NT2/D1 (cell line): ENCODE data around the gene PIK3C2B.

Source experiments
- YY1 ChIP-seq: IDR thresholded peaks from 2 replicates; pipeline ENCODE4 v1.6.1; 2011; ENCODE audit not compliant: insufficient read length, insufficient read depth
- ZNF274 ChIP-seq: IDR thresholded peaks from 2 replicates; pipeline ENCODE4 v1.6.1; 2011; ENCODE audit warnings: mild to moderate bottlenecking, low read depth, low read length

DNA sequence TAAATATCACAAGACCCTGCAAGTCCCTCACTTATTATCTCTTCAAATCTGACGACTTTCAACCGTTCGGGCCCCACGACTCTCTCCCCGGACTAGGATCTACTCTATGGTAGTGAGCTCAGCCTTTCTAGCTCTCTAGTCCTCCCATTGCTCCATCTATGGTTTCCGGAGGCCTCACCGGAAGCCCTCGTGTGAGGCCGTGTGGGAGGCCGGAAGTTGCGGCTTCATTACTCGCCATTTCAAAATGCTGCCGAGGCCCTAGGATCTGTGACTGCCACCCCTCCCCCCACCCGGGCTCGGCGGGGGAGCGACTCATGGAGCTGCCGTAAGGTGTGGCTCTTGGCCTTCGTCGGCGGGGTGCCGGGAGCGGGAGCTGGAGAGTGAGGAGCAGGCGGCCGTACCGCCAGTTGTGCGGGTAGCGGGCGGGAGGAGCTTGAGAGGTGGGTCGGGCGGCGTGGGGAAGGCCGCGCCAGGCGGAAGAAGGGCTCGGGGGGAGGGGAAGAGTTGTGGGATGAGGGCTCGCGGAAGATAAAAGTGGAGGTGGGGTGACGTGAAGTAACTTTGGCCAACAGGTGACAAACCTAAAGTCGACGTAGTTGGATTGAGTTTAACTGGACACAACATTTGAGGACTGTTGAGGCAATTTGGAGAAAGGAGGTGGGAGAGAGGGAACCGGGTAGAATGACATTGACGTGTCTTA is 21.7 kb upstream of the PIK3C2B start, which contains the start of gene MDM4:
- peak; percentile 22 for TF ChIP-seq YY1
- no peak for TF ChIP-seq ZNF274
